Smooth muscle cell (in vitro differentiated cells): ENCODE results near the gene HOXB7. TPM values are rescaled to one million over a fixed set of nuclear protein-coding genes. Genes with fewer than 3 reads are reported as not detected.

Experiments used
- DNase-seq: peaks from one replicate; lab custom pipeline; 2025; ENCODE audit not compliant: unreplicated experiment; lab: John Stamatoyannopoulos, UW
- H2AFZ ChIP-seq: fragments of 200-600 bp; sonication (generic); 2 replicates; pipeline ENCODE4 v1.6.0; 2016; ENCODE audit warnings: antibody characterized with exemption, low read depth, mild to moderate bottlenecking
- H3F3A ChIP-seq: fragments of 200-600 bp; sonication (generic); 2 replicates; pipeline ENCODE4 v1.6.0; 2017; ENCODE audit warnings: antibody characterized with exemption, low read depth
- H3K27ac ChIP-seq: fragments of 200-600 bp; sonication (generic); 2 replicates; pipeline ENCODE4 v1.5.1; 2016; ENCODE audit warnings: low read depth, mild to moderate bottlenecking
- H3K27me3 ChIP-seq: fragments of 200-600 bp; sonication (generic); 2 replicates; pipeline ENCODE4 v1.6.1; 2016; ENCODE audit warnings: low read depth, mild to moderate bottlenecking
- H3K36me3 ChIP-seq: fragments of 200-600 bp; sonication (generic); 2 replicates; pipeline ENCODE4 v1.5.1; 2016; ENCODE audit warnings: low read depth
- H3K4me1 ChIP-seq: fragments of 200-600 bp; sonication (generic); 2 replicates; pipeline ENCODE4 v1.5.1; 2016; ENCODE audit warnings: low read depth
- H3K4me2 ChIP-seq: fragments of 200-600 bp; sonication (generic); 2 replicates; pipeline ENCODE4 v1.6.0; 2016; ENCODE audit warnings: mild to moderate bottlenecking
- H3K4me3 ChIP-seq: fragments of 200-600 bp; sonication (generic); 2 replicates; pipeline ENCODE4 v1.5.1; 2016; ENCODE audit warnings: mild to moderate bottlenecking
- H3K79me2 ChIP-seq: fragments of 200-600 bp; sonication (generic); 2 replicates; pipeline ENCODE4 v1.6.0; 2016; ENCODE audit warnings: low read depth, mild to moderate bottlenecking
- H3K9ac ChIP-seq: fragments of 200-600 bp; sonication (generic); 2 replicates; pipeline ENCODE4 v1.6.0; 2016; ENCODE audit warnings: low read depth
- H3K9me3 ChIP-seq: fragments of 200-600 bp; sonication (generic); replicated peaks from 2 replicates; pipeline ENCODE4 v1.5.1; 2016; ENCODE audit warnings: low read depth
- H4K20me1 ChIP-seq: fragments of 200-600 bp; sonication (generic); 2 replicates; pipeline ENCODE4 v1.6.0; 2016; ENCODE audit warnings: low read depth
- CTCF ChIP-seq: fragments of 200-600 bp; sonication (generic); IDR thresholded peaks from 2 replicates; pipeline ENCODE4 v1.5.1; 2017; ENCODE audit warnings: borderline replicate concordance, mild to moderate bottlenecking, antibody characterized with exemption; ENCODE audit not compliant: insufficient read depth, poor library complexity, severe bottlenecking
- WGBS: methylation state at CpG from one replicate; pipeline ENCODE4 v1.1.7; 2016; ENCODE audit warnings: low lambda C conversion rate; 5-methylcytosine and 5-hydroxymethylcytosine counted together
- polyA plus RNA-seq: library from polyadenylated mRNA; unstranded; fragments of >200 nt; fragmentation: Nextera tagmentation; extraction: Ambion mirVana; gene quantifications from 2 replicates; pipeline ENCODE4 v1.2.1, GENCODE V29; 2016
- total RNA-seq: library from RNA; depleted of rRNA; stranded (reverse); fragments of >200 nt; gene quantifications from 2 replicates; pipeline ENCODE4 v1.2.3, GENCODE V29; 2014

HOXB7 gene
- total and polyA plus RNA-seq, 2 experiments from 2014 or later = 16.1 to 29.7 TPM

GRCh38 chr17:48642843-48643696 is 32.3 kb upstream of the HOXB7 start:
- no peaks in the 10 kb centered on the region for H3K27me3 ChIP-seq
- DNase-seq = no peak
- H3K9ac ChIP-seq = peak overlapping the region; percentile 10
- peaks cover 4% of the 10 kb centered on the region for H4K20me1 ChIP-seq
- H3K4me2 ChIP-seq = peak overlapping the region; percentile 92
- TF ChIP-seq CTCF = no peak
- H3F3A ChIP-seq = peaks cover 37% of the 10 kb centered on the region
- H3K36me3 ChIP-seq = no peaks in the 10 kb centered on the region
- peaks cover 7% of the 10 kb centered on the region for H3K4me1 ChIP-seq
- H2AFZ ChIP-seq = no peak overlapping the region
- H3K9me3 ChIP-seq = no peaks in the 10 kb centered on the region
- H3K79me2 ChIP-seq = peaks cover 88% of the 10 kb centered on the region
- WGBS = 30% methylated on average over 23 of the region's 23 CpGs
- peak overlapping the region; percentile 55 for H3K4me3 ChIP-seq
- peak overlapping the region; percentile 92 for H3K27ac ChIP-seq

- TF ChIP-seq CTCF = peak; percentile 28
- H3K36me3 ChIP-seq = no peaks in the 10 kb centered on the region
- H3F3A ChIP-seq = peaks cover 42% of the 10 kb centered on the region
- peak overlapping the region; percentile 92 for H3K4me2 ChIP-seq
- no peaks in the 10 kb centered on the region for H3K9me3 ChIP-seq
- H3K4me1 ChIP-seq = peaks cover 7% of the 10 kb centered on the region
- no peak overlapping the region for H2AFZ ChIP-seq
- H3K27ac ChIP-seq = peak overlapping the region; percentile 92
- H3K27me3 ChIP-seq = no peaks in the 10 kb centered on the region
- DNase-seq = no peak
- peaks cover 84% of the 10 kb centered on the region for H3K79me2 ChIP-seq
- H3K4me3 ChIP-seq = peak overlapping the region; percentile 55
- H4K20me1 ChIP-seq = peaks cover 8% of the 10 kb centered on the region
- H3K9ac ChIP-seq = peak overlapping the region; percentile 10
- 14% methylated on average over 56 of the region's 58 CpGs for WGBS
These were observed 31.4 kb upstream of the HOXB7 start for GRCh38 chr17:48642059-48642842.

GRCh38 chr17:48641541-48642058 is 30.8 kb upstream of the HOXB7 start:
- peak overlapping the region; percentile 10 for H3K9ac ChIP-seq
- WGBS = 62% methylated on average over 29 of the region's 29 CpGs
- H2AFZ ChIP-seq = no peak overlapping the region
- peaks cover 47% of the 10 kb centered on the region for H3F3A ChIP-seq
- H3K36me3 ChIP-seq = no peaks in the 10 kb centered on the region
- H3K4me3 ChIP-seq = peak overlapping the region; percentile 55
- peak overlapping the region; percentile 92 for H3K4me2 ChIP-seq
- H3K4me1 ChIP-seq = peaks cover 7% of the 10 kb centered on the region
- peak overlapping the region; percentile 95 for H3K27ac ChIP-seq
- no peaks in the 10 kb centered on the region for H3K27me3 ChIP-seq
- H4K20me1 ChIP-seq = peaks cover 10% of the 10 kb centered on the region
- H3K9me3 ChIP-seq = no peaks in the 10 kb centered on the region
- TF ChIP-seq CTCF = no peak
- DNase-seq = no peak
- H3K79me2 ChIP-seq = peaks cover 82% of the 10 kb centered on the region
